Suprapubic skin (tissue), 3 donors: ENCODE measurements around the gene COG5.

ENCODE experiments used
- EP300 ChIP-seq: sonication (generic); formaldehyde crosslinking; IDR thresholded peaks from one replicate; pipeline ENCODE4 v1.6.1; 2017; ENCODE audit warnings: antibody characterized with exemption
- TF ChIP-seq, protein P1 (sequence below), 2 donors: fragments of 200-600 bp in 1 of 2; fragments of 450-650 bp in 1 of 2; sonication (generic) in 1 of 2; IDR thresholded peaks; one replicate each; pipeline ENCODE4 v1.5.1; 2016 to 2019; ENCODE audit warnings: antibody characterized with exemption in 2 of 2, mild to moderate bottlenecking in 1 of 2, moderate library complexity in 1 of 2

DNA sequence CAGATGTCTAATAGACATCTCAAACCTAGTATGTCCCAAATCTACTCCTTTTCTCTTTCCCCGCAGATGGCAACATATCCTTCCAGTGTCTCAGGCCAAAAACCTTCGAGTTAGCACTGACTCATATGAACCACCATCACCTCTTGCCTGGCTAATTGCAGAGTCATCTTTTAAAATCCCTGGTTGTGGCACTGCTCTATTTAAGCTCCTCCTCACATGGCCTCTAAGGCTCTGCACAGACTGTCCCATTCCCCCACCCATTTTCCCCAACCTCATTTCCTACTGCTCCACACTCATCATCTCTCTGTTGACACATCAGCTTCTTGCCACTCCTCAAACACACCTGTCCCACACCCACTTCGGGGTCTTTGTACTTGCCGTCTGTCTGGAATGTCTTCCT, 411.7 kb downstream of the COG5 start:
- TF ChIP-seq, protein P1, sequence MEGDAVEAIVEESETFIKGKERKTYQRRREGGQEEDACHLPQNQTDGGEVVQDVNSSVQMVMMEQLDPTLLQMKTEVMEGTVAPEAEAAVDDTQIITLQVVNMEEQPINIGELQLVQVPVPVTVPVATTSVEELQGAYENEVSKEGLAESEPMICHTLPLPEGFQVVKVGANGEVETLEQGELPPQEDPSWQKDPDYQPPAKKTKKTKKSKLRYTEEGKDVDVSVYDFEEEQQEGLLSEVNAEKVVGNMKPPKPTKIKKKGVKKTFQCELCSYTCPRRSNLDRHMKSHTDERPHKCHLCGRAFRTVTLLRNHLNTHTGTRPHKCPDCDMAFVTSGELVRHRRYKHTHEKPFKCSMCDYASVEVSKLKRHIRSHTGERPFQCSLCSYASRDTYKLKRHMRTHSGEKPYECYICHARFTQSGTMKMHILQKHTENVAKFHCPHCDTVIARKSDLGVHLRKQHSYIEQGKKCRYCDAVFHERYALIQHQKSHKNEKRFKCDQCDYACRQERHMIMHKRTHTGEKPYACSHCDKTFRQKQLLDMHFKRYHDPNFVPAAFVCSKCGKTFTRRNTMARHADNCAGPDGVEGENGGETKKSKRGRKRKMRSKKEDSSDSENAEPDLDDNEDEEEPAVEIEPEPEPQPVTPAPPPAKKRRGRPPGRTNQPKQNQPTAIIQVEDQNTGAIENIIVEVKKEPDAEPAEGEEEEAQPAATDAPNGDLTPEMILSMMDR (IDR thresholded peaks at IDR 0.05): no peak
- no peak for TF ChIP-seq EP300
